ENCODE measurements around the gene HSPA12A. TPM values are rescaled to one million over a fixed set of nuclear protein-coding genes. Genes with fewer than 3 reads are reported as not detected.

Gene HSPA12A
- total RNA-seq, 4 donors from 2014 or later, result 4.5 to 6.0 (median 4.9) TPM

GRCh38 chr10:116692225-116692624, 50.1 kb downstream of the HSPA12A start:
- H3K4me1 ChIP-seq, result peaks cover 8 to 10% of the 10 kb centered on the region in 2 donors
- TF ChIP-seq POLR2A (IDR thresholded peaks at IDR 0.05), result no peak
- TF ChIP-seq, protein P1, sequence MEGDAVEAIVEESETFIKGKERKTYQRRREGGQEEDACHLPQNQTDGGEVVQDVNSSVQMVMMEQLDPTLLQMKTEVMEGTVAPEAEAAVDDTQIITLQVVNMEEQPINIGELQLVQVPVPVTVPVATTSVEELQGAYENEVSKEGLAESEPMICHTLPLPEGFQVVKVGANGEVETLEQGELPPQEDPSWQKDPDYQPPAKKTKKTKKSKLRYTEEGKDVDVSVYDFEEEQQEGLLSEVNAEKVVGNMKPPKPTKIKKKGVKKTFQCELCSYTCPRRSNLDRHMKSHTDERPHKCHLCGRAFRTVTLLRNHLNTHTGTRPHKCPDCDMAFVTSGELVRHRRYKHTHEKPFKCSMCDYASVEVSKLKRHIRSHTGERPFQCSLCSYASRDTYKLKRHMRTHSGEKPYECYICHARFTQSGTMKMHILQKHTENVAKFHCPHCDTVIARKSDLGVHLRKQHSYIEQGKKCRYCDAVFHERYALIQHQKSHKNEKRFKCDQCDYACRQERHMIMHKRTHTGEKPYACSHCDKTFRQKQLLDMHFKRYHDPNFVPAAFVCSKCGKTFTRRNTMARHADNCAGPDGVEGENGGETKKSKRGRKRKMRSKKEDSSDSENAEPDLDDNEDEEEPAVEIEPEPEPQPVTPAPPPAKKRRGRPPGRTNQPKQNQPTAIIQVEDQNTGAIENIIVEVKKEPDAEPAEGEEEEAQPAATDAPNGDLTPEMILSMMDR (IDR thresholded peaks at IDR 0.05 in 4 of 5, conservative IDR thresholded peaks at IDR 0.05 in 1 of 5), result no peak
- no peaks in the 10 kb centered on the region for H3K27me3 ChIP-seq
- H3K4me3 ChIP-seq, result no peak overlapping the region
- intact Hi-C loops (cut with DNase I; ENCODE audit: low total_unique reads) (loop anchor here (5.0 kb wide), 1 partner anchor 45 kb away; no protein-coding TSS in a partner anchor), in situ Hi-C loops (cut with MboI; ENCODE audit: low sequenced_read_pairs in 4 of 4) (loop anchor here in 2 of 4 donors (5.0 to 25.0 kb wide), 2 partner anchors 95 to 470 kb away; no protein-coding TSS in a partner anchor)
- no peaks in the 10 kb centered on the region for H3K36me3 ChIP-seq
- no peak for DNase-seq
- H3K27ac ChIP-seq, result no peak overlapping the region
- ATAC-seq, result no peak
- H3K9me3 ChIP-seq, result no peaks in the 10 kb centered on the region

GRCh38 chr10:116691635-116692034, 50.7 kb downstream of the HSPA12A start:
- no peaks in the 10 kb centered on the region for H3K9me3 ChIP-seq
- no peak for TF ChIP-seq POLR2A (IDR thresholded peaks at IDR 0.05)
- TF ChIP-seq, protein P1 (IDR thresholded peaks at IDR 0.05 in 4 of 5, conservative IDR thresholded peaks at IDR 0.05 in 1 of 5), result no peak
- in situ Hi-C loops (cut with MboI; ENCODE audit: low sequenced_read_pairs in 4 of 4) (loop anchor here in 2 of 4 donors (5.0 to 25.0 kb wide), 2 partner anchors 96 to 471 kb away; no protein-coding TSS in a partner anchor), intact Hi-C loops (cut with DNase I; ENCODE audit: low total_unique reads) (loop anchor here (5.0 kb wide), 1 partner anchor 46 kb away; no protein-coding TSS in a partner anchor)
- ATAC-seq (no peak), DNase-seq (no peak)
- H3K4me1 ChIP-seq, result peaks cover 8 to 10% of the 10 kb centered on the region in 2 donors
- no peaks in the 10 kb centered on the region for H3K36me3 ChIP-seq
- peak overlapping the region in 1 of 4 donors; percentile 24 for H3K27ac ChIP-seq
- no peaks in the 10 kb centered on the region for H3K27me3 ChIP-seq
- H3K4me3 ChIP-seq, result no peak overlapping the region

GRCh38 chr10:116690356-116691322, 51.7 kb downstream of the HSPA12A start:
- no peaks in the 10 kb centered on the region for H3K9me3 ChIP-seq
- peaks cover 8 to 10% of the 10 kb centered on the region in 2 donors for H3K4me1 ChIP-seq
- no peak overlapping the region for H3K4me3 ChIP-seq
- no peaks in the 10 kb centered on the region for H3K36me3 ChIP-seq
- DNase-seq (no peak), ATAC-seq (peak; percentile 47 to 62)
- TF ChIP-seq POLR2A (IDR thresholded peaks at IDR 0.05), result no peak
- TF ChIP-seq, protein P1 (IDR thresholded peaks at IDR 0.05 in 4 of 5, conservative IDR thresholded peaks at IDR 0.05 in 1 of 5), result peak in 2 of 5 experiments; percentile 13 to 48
- H3K27ac ChIP-seq, result peak overlapping the region in 2 of 4 donors; percentile 9 to 10
- H3K27me3 ChIP-seq, result no peaks in the 10 kb centered on the region
- intact Hi-C loops (cut with DNase I; ENCODE audit: low total_unique reads) (loop anchor here (5.0 kb wide), 1 partner anchor 47 kb away; no protein-coding TSS in a partner anchor), in situ Hi-C loops (cut with MboI; ENCODE audit: low sequenced_read_pairs in 4 of 4) (loop anchor here in 2 of 4 donors (5.0 to 25.0 kb wide), 2 partner anchors 97 to 472 kb away; no protein-coding TSS in a partner anchor)

DNA sequence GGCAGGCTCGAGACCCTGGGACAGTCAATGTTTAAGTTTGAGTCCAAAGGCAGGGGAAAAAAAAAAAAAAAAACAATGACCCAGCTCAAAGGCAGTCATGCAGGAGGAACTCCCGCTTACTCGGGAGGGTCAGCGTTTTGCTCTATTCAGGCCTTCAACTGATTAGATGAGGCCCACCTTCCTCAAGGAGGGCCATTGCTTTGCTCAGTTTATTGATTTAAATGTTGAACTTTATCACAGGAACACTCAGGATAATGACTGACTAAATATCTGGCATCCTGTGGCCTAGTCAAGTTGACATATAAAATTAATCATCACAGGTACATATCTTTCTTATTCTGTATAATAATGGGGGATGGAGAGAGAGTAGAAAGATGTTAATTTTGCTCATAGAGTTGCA, 52.6 kb downstream of the HSPA12A start:
- in situ Hi-C loops (cut with MboI; ENCODE audit: low sequenced_read_pairs in 4 of 4), result loop anchor here (5.0 to 25.0 kb wide), 6 partner anchors 93 to 485 kb away; no protein-coding TSS in a partner anchor
- intact Hi-C loops (cut with DNase I; ENCODE audit: low total_unique reads), result loop anchor here (5.0 kb wide), 1 partner anchor 48 kb away; no protein-coding TSS in a partner anchor
- DNase-seq (no peak), ATAC-seq (no peak)
- Histone ChIP-seq H3K4me3 (no peak overlapping the region), H3K36me3 (no peaks in the 10 kb centered on the region), H3K27ac (no peak overlapping the region), H3K27me3 (no peaks in the 10 kb centered on the region), H3K4me1 (peaks cover 8 to 10% of the 10 kb centered on the region in 2 donors), H3K9me3 (no peaks in the 10 kb centered on the region)
- no peak for TF ChIP-seq POLR2A (IDR thresholded peaks at IDR 0.05)
- TF ChIP-seq, protein P1 (IDR thresholded peaks at IDR 0.05 in 4 of 5, conservative IDR thresholded peaks at IDR 0.05 in 1 of 5), result no peak
